GDM1 (cell line): ENCODE measurements around the gene XPOT.

Experiments used
- DNase-seq: peaks from one replicate; lab custom pipeline; 2025; lab: John Stamatoyannopoulos, UW

The XPOT gene

DNA sequence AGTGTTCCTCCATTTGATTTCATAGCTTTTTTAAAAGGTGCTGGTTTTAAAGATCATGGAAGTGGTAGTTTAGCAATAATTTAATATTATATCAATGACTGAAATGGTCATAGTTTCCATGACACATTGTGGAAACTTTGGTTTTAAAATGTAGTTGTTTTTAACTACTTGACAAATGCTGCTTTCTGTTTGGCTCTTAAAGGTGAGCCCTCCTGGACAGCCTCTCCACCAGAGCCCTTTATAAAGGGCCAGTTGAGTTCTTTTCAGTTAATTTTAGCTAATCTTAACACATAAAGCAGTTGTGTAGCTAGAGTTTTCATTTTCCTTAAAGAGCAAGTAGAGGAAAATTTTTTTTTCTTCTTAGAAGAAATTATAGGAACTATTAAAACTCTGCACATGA is 14.0 kb downstream of the XPOT start:
- no peak for DNase-seq

DNA sequence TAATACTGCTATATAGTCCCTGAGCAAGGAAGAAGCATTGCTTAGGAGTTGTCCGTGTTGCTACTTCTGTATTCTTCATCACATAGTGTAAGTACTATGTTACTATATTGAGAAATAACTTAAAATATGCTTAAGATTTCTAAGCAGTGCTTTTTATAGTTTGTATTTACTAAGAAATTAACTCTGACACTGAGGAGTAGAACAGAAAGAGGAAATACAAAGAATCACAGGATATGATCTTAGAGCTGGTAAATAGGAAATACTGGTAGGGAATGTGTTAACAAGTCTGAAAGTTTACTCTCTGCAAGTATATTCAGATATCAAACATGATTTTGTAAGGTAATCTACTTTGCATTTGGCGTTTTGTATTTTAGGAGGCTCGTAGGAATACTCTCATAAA is 15.5 kb downstream of the XPOT start:
- DNase-seq = no peak

DNA sequence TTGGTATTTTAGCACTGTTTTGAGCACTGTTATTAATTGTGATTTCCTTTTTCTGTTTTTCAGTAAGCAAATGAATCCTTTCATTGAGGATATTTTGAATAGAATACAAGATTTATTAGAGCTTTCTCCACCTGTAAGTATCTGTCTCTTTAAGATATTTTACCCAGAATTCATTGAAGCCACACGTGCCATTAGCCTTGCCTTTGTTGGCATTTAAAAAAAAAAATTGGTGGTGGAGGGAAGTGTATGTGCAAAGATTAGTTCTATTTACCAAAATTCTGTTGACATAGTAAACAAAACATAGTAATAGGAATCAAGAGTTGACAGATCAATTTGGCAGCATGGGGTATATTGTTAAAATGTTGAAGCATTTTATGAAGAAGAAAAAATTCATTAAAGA is 23.8 kb downstream of the XPOT start:
- DNase-seq = no peak

DNA sequence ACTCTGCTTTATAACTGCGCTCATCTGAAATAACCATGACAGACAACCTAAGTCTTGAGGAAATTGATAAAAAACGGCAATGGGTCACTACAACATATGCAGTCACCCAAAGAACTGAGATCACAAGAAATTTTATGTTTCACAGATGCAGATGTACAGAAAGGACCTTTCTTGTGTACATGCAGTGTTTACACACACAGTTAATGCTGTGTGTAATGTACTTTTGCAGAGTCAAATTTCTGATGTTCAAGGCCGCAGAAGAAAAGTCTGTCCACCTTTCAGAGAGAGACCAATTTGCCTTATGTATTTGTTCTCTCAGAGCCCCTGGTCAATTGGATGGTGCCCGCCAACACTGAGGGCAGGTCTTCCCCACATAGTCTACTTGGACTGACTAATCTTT is 24.8 kb downstream of the XPOT start:
- DNase-seq = no peak

DNA sequence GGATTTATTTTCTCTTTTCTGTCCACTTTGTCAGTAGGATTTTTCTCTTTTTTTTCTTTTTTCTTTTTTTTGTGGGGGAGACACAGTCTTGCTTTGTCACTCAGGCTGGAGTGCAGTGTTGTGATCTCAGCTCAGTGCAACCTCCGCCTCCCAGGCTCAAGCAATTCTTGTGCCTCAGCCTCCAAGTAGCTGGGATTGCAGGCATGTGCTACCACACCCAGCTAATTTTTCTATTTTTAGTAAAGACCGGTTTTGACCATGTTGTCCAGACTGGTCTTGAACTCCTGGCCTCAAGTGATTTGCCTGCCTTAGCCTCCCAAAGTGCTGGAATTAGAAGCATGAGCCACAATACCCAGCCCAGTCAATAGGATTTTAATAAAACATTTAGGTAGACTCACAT is 26.7 kb downstream of the XPOT start:
- DNase-seq = no peak

DNA sequence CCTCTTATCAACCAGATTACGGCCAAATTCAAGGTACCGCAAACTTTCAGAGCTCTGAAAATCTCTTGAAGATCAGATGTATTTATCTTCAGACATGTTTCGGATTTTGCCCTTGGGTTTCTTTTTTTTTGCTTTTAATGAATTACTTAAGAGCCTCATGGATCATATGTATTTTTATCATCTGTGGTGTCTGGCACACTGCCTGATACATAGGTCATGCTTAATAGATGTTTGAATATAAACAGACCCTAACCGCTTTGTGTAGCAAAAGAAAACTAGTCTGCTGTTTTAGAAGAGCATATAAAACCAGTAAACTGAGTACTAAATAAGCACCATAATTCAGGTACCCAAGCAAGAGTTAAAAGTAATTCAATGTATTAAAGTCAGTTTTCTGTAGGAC is 27.6 kb downstream of the XPOT start:
- no peak for DNase-seq

DNA sequence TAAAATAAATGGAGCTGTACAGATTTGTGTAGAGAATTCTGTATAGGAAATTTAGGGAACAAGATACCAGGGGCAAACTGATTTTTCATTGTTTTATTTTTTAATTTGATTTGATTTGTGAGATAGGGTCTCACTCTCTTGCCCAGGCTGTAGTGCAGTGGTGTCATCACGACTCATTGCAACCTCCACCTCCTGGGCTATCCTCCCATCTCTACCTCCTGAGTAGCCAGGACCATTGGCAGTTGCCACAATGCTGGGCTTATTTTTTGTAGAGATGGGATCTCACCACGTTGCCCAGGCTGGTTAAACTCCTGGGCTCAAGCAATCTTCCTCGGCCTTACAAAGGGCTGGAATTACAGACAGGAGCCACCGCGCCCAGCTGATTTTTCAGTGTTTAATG is 29.7 kb downstream of the XPOT start:
- no peak for DNase-seq

DNA sequence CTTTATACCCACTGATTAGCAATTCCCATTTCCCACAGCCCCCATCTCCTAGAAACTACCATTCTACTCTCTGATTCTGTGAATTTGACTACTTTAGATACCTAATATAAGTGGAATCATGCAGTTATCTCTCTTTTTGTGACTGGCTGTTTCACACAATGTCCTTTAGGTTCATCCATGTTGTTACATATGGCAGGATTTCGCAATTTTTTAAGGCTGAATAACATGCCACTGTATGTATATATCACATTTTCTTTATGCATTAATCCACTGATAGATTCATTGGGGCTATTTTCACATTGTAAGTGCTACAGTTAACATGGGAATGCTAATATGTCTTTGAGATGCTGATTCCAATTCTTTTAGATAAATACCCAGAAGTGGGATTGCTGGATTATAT is 35.9 kb downstream of the XPOT start:
- DNase-seq = no peak

DNA sequence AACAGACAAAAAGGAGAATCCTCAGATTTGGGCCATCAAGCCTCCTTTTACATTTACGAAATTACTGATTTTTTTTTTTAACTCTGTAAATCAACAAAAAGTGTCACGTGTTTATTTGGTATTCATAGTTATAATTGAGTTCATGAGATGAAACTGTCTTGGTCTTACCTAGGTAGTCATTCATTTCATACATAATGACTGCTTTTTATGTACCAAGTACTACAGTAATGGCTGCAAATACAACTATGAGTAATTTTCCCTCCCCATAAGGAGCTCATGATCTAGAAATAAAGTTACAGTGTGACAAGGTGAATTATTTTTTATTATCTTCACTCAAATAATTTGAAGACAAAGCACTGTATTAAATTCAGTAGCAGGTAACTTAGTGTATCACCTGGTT is 41.3 kb downstream of the XPOT start:
- DNase-seq = no peak

DNA sequence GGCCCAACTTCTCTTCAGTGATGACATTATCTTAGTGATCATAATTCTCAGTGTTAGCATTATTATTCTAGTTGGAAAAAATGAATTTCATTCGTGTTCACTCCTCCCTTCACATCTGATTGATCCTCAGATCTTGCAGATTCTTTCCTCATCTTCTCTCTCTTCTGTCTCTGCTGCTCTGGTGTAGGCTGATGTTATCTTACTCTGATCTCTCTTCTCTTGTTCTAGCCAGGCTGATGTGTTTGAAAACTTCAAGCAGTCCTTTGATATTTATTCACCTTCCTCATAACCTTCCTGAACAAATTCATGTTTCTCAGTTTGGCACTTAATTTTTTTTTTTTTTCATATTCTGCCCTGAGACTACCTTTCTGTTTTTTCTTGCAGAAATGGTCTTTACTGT is 42.1 kb downstream of the XPOT start:
- DNase-seq = no peak

DNA sequence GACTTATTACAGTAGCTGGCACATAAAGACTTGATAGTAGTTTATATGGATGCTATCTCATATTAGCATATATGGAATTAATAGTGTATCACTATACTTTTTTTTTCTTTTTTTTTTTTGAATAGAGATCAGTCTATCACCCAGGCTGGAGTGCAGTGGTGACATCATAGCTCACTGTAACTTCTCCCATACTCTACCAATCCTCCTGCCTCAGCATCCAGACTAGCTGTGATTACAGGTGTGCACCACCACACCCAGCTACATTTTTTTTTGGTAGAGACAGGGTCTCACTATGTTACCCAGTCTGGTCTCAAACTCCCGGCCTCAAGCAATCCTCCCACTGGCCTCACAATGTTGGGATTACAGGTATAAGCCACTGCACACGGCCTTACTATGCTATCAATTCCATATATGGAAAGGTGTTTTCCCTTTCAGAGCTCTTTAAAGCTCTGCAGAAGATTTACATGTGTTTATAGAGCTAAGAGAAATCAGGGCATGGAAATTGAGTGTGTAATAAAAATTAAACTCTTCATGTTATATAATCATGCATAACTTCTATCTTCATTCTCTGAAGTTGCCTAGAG is 46.0 kb downstream of the XPOT start:
- DNase-seq = no peak

DNA sequence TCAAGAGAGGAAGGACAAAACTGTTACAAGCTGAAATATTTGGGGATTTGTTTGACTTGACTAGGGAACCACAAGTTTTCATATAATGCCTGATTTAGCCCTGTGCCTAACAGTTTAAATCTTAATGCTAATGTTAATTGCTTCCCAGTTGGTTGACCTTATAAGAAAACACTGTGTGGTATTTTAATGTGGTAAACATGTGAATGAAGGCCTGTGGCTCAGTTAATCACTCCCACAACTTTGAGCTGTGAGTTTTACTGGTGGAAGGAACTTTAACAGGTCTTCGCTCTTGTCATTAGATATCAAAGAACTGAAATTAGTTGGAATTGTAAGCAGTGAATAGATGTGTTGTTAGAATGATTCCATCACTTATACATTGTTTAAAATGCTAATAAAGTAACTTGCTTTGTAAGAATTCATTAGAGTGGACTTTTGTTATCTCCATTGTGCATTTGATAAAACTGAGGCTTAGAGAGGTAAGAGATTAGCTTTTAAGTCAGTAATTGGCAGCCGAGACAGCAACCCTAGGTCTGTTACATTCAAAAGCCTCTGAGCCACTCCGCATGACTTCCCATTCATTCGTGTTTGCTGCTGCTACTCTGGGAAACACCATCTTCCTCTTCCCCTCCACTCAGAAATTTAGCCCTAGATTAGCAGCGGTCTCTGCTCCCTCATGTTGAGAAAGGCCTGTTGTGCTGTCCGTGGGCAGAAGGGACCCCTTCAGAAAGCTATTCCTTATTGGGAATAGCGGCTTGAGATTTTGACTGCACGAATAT is 46.7 kb downstream of the XPOT start:
- peak; percentile 6 for DNase-seq

DNA sequence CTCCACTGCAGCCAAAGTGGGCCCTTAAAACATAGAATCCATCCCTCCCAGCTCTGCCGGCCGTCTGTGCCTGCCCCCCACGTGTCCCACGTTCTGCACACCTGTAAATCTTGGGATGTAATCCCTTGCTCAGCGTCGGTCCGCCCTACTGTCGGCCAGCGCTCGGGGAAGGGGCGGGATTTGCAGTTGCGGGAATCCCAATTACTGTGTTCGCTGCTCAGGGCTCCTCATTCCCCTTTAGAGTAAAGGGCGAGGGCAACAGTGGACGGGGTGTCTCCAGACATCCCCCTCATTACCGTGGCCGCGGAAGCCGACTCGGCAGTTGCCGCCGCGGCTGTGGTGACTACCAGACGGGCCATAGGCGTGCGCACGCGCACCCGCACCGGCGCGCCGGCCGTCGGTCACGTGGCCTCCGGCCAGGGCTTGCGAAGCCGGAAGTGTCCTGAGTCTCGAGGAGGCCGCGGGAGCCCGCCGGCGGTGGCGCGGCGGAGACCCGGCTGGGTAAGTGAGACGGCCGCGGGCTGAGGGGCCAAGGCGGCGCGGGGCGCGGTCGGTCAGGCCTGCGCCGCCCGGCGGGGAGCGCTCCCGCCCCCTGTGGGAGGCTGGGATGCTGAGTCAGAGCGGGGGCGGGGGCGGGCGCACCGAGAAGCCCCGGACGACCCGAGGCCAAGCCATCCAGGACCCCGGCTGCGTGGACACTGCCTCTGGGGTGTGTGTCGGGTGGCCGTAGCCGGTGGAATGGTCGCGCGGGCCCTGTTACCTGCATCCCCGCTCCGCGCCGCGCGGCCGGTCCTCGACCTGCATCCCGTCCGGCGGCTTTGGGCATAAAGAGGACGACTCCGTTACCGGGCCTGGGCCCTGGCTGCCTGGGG is 47.7 kb downstream of the XPOT start, which contains the start of gene TBK1:
TSS of gene TBK1 (plus strand) at position 434 of the 872 bp plus-strand sequence. CDS start 3,751 bp downstream, outside the sequence.
- peak; percentile 62 for DNase-seq

DNA sequence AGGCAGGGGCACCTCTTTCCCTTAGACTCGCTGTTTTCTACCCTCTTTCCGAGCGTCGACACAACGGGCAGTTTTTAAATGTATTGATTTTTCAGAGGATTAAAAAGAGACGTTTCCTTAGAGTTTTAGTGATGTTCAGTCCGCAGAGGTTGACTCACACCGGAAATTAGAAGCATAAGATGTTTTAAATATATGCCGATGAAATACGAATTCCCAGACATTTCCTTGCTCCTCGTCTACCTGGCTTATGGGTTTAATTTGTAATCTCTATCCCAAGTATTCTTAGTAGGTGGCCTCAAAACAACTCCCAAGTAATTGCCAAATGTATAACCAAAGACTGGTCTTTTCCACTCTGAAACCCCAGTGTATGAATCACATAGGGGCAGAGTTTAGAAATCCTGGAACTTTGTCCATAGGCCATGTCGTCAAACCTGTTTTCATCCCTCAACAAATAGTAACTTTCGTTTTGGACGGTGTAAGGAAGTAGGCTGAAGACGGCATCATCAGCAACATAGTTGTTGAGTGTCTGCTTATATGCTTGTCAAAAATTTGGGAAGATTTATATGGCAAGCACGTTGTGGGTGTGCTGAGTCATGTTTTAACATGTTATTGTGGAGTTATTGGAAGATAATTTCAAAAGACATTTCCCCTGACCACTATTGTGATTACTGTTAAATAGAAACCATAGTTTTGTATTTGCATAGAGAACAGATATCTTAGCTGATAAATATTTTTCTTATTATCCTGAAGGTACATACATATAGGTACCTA is 48.6 kb downstream of the XPOT start:
- peak; percentile 26 for DNase-seq

DNA sequence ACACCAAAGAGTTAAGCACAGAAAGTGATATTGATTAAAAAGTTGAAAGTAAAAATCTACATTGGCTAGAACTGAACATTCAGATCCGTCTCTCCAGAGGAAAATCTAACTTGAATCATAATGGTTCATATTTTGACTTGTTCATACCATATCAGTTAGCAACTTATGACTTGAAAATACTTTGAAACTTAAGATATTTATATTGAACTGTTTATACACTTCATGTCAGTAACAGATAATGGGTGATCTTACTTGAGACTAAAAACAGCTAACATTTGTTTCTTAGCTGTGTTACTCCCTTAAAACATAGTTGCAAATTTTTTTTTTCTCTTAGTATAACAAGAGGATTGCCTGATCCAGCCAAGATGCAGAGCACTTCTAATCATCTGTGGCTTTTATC is 51.3 kb downstream of the XPOT start:
- DNase-seq = no peak

DNA sequence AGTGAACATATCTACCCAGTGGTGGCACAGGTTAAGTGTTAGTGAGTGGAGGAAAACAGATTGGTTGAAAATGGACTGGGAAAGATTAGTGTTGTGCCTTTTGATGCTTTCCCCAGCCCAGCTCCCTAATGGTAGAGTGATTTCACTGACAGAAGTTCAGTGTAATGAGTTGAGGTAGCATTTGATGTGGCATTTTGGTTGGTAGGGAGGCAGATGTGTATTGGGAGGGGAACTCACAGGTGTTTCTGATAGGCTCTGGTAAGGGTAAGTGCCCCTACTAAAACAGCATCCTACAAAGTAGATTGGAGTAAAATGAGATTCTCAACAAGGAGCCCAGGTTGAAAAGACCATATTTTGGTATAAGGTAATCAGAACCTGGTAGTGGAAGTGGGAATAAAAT is 51.9 kb downstream of the XPOT start:
- DNase-seq = no peak

DNA sequence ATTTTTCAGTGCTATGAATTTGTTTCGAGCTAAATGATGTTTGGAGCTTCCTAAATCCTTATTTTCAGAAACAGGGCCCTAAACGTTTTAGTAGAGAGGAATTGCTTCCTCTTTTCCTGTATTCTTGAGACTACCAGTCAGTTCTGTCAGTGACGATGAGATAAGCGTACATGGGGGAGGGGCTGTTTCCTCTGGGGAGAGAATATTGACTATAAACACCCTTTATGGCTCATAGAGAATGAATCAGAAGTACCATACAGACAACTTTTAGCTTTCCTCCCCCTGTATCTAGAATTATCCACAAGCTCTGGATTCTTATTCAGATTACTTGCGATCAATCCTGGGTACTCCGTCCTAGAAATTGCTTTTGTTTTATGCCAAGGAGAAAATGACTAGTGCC is 52.8 kb downstream of the XPOT start:
- peak; percentile 20 for DNase-seq

DNA sequence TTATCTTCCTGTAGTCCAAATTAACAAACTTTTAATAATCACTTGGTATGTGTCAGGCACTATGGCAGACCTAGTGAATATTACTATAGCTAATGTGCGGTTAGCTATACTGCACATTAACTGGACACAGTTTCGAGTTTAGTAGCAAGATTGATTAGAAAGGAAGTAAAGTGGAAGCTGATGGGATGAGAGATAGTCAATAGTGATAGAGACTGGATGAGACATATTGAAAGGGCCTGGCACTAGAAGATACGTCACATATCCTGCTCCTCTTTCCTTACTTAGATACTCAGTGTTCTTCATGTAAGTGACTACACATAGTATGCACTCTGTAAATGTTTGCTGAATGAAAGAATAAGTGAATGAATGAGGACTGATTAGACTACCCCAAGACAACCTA is 53.3 kb downstream of the XPOT start:
- no peak for DNase-seq

DNA sequence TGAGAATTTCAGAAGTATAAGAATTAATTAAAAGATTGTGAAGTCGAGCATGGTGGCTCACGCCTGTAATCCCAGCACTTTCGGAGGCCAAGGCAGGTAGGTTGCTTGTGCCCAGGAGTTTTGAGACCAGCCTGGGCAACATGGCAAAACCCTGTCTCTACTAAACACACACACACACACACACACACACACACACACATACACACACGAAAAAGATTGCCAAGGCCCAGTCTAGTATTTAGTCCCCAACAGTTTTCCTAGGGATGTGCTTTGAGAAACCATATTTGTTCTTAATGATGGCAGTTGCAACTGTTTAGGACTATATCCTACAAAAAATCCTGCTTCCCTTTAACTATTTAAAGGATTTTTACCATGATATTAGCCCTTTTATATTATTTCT is 53.7 kb downstream of the XPOT start:
- DNase-seq = no peak

DNA sequence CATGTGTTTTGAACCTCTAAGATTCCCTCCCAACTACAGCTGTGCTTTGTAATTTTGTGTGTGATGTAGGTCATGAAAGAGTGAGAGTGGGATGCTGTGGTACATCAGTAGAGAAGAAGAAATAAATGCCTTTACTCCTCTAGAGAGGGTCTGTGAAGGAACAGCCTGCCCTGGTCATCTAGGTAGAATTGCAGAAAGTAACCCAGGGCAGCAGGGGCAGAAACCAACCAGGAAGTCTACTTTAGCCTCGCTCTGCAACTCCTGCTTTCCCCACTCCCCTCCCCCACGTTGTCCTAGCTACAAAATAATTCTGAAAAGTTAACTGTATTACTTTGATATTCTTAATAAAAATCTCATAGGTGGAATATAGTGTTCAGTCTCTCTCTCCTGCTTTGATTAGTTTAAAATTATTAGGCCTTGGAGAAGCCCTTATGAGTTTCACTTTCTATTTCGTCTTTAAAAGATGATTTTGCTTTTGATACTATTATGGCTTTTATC is 55.3 kb downstream of the XPOT start:
- no peak for DNase-seq

DNA sequence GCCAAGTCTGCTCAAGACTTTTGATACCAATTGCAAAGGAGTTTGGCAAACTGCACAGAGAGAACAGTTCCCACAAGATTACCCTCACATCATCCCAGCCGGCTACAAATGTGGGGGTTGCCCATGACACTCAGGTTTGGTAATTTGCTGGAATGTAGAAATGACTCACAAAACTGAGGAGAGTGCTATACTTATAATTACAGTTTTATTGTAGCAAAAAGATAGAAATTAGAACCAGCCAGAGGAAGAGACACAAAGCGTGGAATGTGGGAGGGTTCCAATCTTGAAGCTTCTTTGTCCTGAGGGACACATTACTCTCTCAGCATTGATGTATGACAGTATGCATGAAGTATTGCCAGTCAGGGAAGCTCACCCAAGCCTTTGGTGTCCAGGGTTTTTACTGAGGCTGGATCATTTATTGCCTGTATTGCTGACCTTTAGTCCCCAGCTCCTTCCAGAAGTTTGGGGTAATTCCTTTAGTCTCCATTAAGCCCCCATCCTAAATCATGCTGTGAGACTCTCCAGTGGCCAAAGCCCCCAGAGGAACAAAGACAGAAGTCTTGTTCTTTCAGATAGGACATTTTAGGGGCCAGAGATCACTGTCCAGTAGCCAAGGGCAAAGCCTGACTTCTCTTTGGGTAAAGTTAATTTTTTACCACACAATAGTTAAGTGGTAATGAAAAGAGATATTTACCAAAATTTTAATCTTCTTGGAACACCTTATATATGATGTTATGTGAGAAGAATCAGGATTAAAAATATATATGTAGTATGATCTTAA is 57.6 kb downstream of the XPOT start:
- no peak for DNase-seq
